A673 (cell line): ENCODE measurements around the gene ARMC10. TPM values are rescaled to one million over a fixed set of nuclear protein-coding genes. Genes with fewer than 3 reads are reported as not detected.
"Not testable (repeated sequence)": the region's sequence is repeated elsewhere in the genome, so short reads cannot be mapped to it uniquely, and the experiment has no call there.

ENCODE experiments used
- BruUV-seq: library from RNA; stranded (reverse); fragments of 400-500 nt; replicated peaks from 2 replicates; lab custom pipeline; 2021; lab: Mats Ljungman, UMichigan
- CTCF ChIA-PET: fragments of 300-600 bp; sonication (Branson Sonifier 250); formaldehyde crosslinking; loops from one replicate; lab custom pipeline; 2022; ENCODE audit warnings: antibody characterized with exemption; lab: Charles Lee
- POLR2A ChIA-PET: fragments of 300-600 bp; sonication (Branson Sonifier 250); formaldehyde crosslinking; loops from one replicate; lab custom pipeline; 2022; ENCODE audit warnings: antibody characterized with exemption; ENCODE audit not compliant: low non-redundant PET; lab: Charles Lee
- DNase-seq: peaks from one replicate; pipeline ENCODE4 v3.0.0-alpha.2; 2015; ENCODE audit warnings: low spot score
- H3K27ac ChIP-seq: fragments of 200-600 bp; sonication (generic); 2 replicates; pipeline ENCODE4 v1.5.1; 2016; ENCODE audit warnings: mixed run types, low read depth, mild to moderate bottlenecking, mixed read lengths, antibody characterized with exemption, low read length; ENCODE audit not compliant: poor library complexity, severe bottlenecking
- H3K27me3 ChIP-seq: fragments of 200-600 bp; sonication (generic); replicated peaks from 2 replicates; pipeline ENCODE4 v1.6.1; 2017; ENCODE audit warnings: mixed run types, low read depth, mild to moderate bottlenecking, mixed read lengths, antibody characterized with exemption, low read length; ENCODE audit not compliant: insufficient read depth, poor library complexity
- H3K36me3 ChIP-seq: fragments of 200-600 bp; sonication (generic); 2 replicates; pipeline ENCODE4 v1.6.1; 2016; ENCODE audit warnings: mixed run types, mild to moderate bottlenecking, mixed read lengths, antibody characterized with exemption, low read length; ENCODE audit not compliant: insufficient read depth, poor library complexity, severe bottlenecking
- H3K4me1 ChIP-seq: fragments of 200-600 bp; sonication (generic); 2 replicates; pipeline ENCODE4 v1.6.1; 2017; ENCODE audit warnings: mixed run types, mild to moderate bottlenecking, mixed read lengths, antibody characterized with exemption, low read length; ENCODE audit not compliant: insufficient read depth, poor library complexity, severe bottlenecking
- H3K4me3 ChIP-seq: fragments of 200-600 bp; sonication (generic); 2 replicates; pipeline ENCODE4 v1.5.1; 2016; ENCODE audit warnings: low read depth, mixed run types, mild to moderate bottlenecking, mixed read lengths, low read length; ENCODE audit not compliant: poor library complexity, severe bottlenecking
- H3K9me3 ChIP-seq: fragments of 200-600 bp; sonication (generic); 2 replicates; pipeline ENCODE4 v1.6.1; 2016; ENCODE audit warnings: mixed run types, low read depth, mild to moderate bottlenecking, mixed read lengths, antibody characterized with exemption, low read length; ENCODE audit not compliant: poor library complexity, severe bottlenecking
- CTCF ChIP-seq: fragments of 300-800, 200-600 bp; sonication (generic); conservative IDR thresholded peaks from 2 replicates; pipeline ENCODE4 v1.5.1; 2017; ENCODE audit warnings: low read depth, mild to moderate bottlenecking, antibody characterized with exemption, low read length, moderate library complexity, mixed read lengths
- EZH2 ChIP-seq: fragments of 200-600 bp; sonication (generic); IDR thresholded peaks from 2 replicates; pipeline ENCODE4 v1.6.1; 2017; ENCODE audit warnings: borderline replicate concordance, low read depth, mild to moderate bottlenecking, mixed read lengths, antibody characterized with exemption, low read length; ENCODE audit not compliant: poor library complexity, severe bottlenecking
- intact Hi-C: fragments of 100-400 bp; cut with micrococcal nuclease; formaldehyde crosslinking; loops from one replicate; pipeline ENCODE4 v1.10.0; 2022; ENCODE audit not compliant: unreplicated experiment
- total RNA-seq: library from RNA; stranded (reverse); gene quantifications from 2 replicates; pipeline ENCODE4 v1.2.3, GENCODE V29; 2021

The ARMC10 gene
- total RNA-seq, 1 experiment from 2014 or later = 32.0 TPM

GRCh38 chr7:103031781-103032180 lies 43.2 kb upstream of the ARMC10 start:
- no peaks in the 10 kb centered on the region for H3K4me1 ChIP-seq
- ChIA-PET CTCF (no interaction called here), POLR2A (no interaction called here)
- intact Hi-C loops = no loop called here
- H3K27ac ChIP-seq = no peak overlapping the region
- no peak for TF ChIP-seq EZH2
- TF ChIP-seq CTCF = no peak
- H3K36me3 ChIP-seq = no peaks in the 10 kb centered on the region
- no peaks in the 10 kb centered on the region for H3K27me3 ChIP-seq
- H3K9me3 ChIP-seq = no peaks in the 10 kb centered on the region
- no peak for DNase-seq
- BruUV-seq = no TSS peak
- no peak overlapping the region for H3K4me3 ChIP-seq

GRCh38 chr7:103034318-103034717 lies 40.6 kb upstream of the ARMC10 start:
- BruUV-seq, H3K9me3 ChIP-seq, H3K27me3 ChIP-seq, DNase-seq, POLR2A ChIA-PET, intact Hi-C loops, H3K36me3 ChIP-seq, H3K4me1 ChIP-seq, H3K27ac ChIP-seq, CTCF ChIA-PET, H3K4me3 ChIP-seq: not testable (repeated sequence)

GRCh38 chr7:103037476-103037822 lies 37.5 kb upstream of the ARMC10 start:
- no TSS peak for BruUV-seq
- CTCF ChIA-PET = no interaction called here
- intact Hi-C loops = no loop called here

GRCh38 chr7:103037823-103038739 lies 36.9 kb upstream of the ARMC10 start:
- BruUV-seq, H3K4me1 ChIP-seq, H3K9me3 ChIP-seq, CTCF ChIA-PET, intact Hi-C loops, H3K27ac ChIP-seq, H3K36me3 ChIP-seq, POLR2A ChIA-PET, H3K27me3 ChIP-seq, H3K4me3 ChIP-seq, DNase-seq: not testable (repeated sequence)

More at GRCh38 chr7:103037476-103037822, 37.5 kb upstream of the ARMC10 start:
- H3K4me1 ChIP-seq = no peaks in the 10 kb centered on the region
- H3K9me3 ChIP-seq = no peaks in the 10 kb centered on the region
- TF ChIP-seq CTCF (no peak), EZH2 (no peak)
- H3K36me3 ChIP-seq = no peaks in the 10 kb centered on the region
- no peak overlapping the region for H3K27ac ChIP-seq
- H3K4me3 ChIP-seq = no peak overlapping the region
- no peak for DNase-seq
- POLR2A ChIA-PET = no interaction called here
- no peaks in the 10 kb centered on the region for H3K27me3 ChIP-seq

- POLR2A ChIA-PET, DNase-seq, CTCF ChIA-PET, H3K27ac ChIP-seq, BruUV-seq, H3K9me3 ChIP-seq, H3K4me3 ChIP-seq, H3K4me1 ChIP-seq, H3K36me3 ChIP-seq, intact Hi-C loops, H3K27me3 ChIP-seq: not testable (repeated sequence)
Observed at GRCh38 chr7:103041815-103042214, 33.1 kb upstream of the ARMC10 start.
